WI38 (cell line): ENCODE results near the gene DLGAP5.
A peak's percentile ranks its signal among the peaks of the same experiment; 100 is the strongest.

Source experiments
- H3K4me3 ChIP-seq: 2 replicates; pipeline ENCODE4 v1.5.1; 2011; ENCODE audit warnings: low read depth, mild to moderate bottlenecking, control low read depth, low read length
- CTCF ChIP-seq: IDR thresholded peaks from 2 replicates; pipeline ENCODE4 v1.5.1; 2012; ENCODE audit warnings: low read depth, mild to moderate bottlenecking, control low read depth, low read length

The DLGAP5 gene

GRCh38 chr14:55191203-55192053 lies at the start of gene DLGAP5:
Gene DLGAP5, minus strand, starts transcription at chr14:55191585. Its CDS starts 2,406 bp downstream, at chr14:55189179.
- no peak for TF ChIP-seq CTCF
- H3K4me3 ChIP-seq: peak within 1 kb of the TSS; percentile 94

GRCh38 chr14:55240526-55241178 lies 49.3 kb upstream of the DLGAP5 start:
- H3K4me3 ChIP-seq: no peak overlapping the region

GRCh38 chr14:55239320-55239719 lies 47.9 kb upstream of the DLGAP5 start:
- no peak for TF ChIP-seq CTCF
- no peak overlapping the region for H3K4me3 ChIP-seq

More at GRCh38 chr14:55240526-55241178, 49.3 kb upstream of the DLGAP5 start:
- no peak for TF ChIP-seq CTCF

- no peak for TF ChIP-seq CTCF
- H3K4me3 ChIP-seq: no peak overlapping the region
These were observed 46.8 kb upstream of the DLGAP5 start for GRCh38 chr14:55238019-55238680.

- no peak overlapping the region for H3K4me3 ChIP-seq
- no peak for TF ChIP-seq CTCF
These were observed 42.2 kb upstream of the DLGAP5 start for GRCh38 chr14:55233591-55233990.

GRCh38 chr14:55228261-55228660 lies 36.9 kb upstream of the DLGAP5 start:
- no peak overlapping the region for H3K4me3 ChIP-seq
- TF ChIP-seq CTCF: no peak
